Activated T-helper 1 cell treated with anti-CD3 and anti-CD28 coated beads, Interleukin-2, amount 50 U/mL, for 16 hours (primary cell): Measurements from ENCODE around the gene ITGB4.

Experiments
- DNase-seq, 2 donors: peaks; one replicate each; pipeline ENCODE4 v3.0.0-alpha.2; 2020; ENCODE audit warnings: low read depth in 1 of 2, low spot score in 1 of 2

ITGB4 gene

GRCh38 chr17:75720656-75721462, at the start of gene ITGB4:
Gene ITGB4, plus strand, starts transcription at chr17:75721459. Its CDS starts 3,245 bp downstream, at chr17:75724704.
- peak; percentile 35 to 37 for DNase-seq

GRCh38 chr17:75672011-75672410, 49.2 kb upstream of the ITGB4 start:
- DNase-seq = no peak

- no peak for DNase-seq
These were observed 47.8 kb upstream of the ITGB4 start for GRCh38 chr17:75673487-75673886.

GRCh38 chr17:75676461-75676860, 44.8 kb upstream of the ITGB4 start:
- no peak for DNase-seq

GRCh38 chr17:75679706-75680211, 41.5 kb upstream of the ITGB4 start:
- no peak for DNase-seq

GRCh38 chr17:75680431-75680830, 40.8 kb upstream of the ITGB4 start:
- no peak for DNase-seq

GRCh38 chr17:75681289-75681688, 40.0 kb upstream of the ITGB4 start:
- no peak for DNase-seq

- DNase-seq = no peak
These were observed 37.7 kb upstream of the ITGB4 start for GRCh38 chr17:75683583-75683982.

GRCh38 chr17:75684249-75684648, 37.0 kb upstream of the ITGB4 start:
- no peak for DNase-seq

GRCh38 chr17:75684924-75685323, 36.3 kb upstream of the ITGB4 start:
- no peak for DNase-seq

- no peak for DNase-seq
These were observed 35.8 kb upstream of the ITGB4 start for GRCh38 chr17:75685499-75685898.

- DNase-seq = no peak
These were observed 32.9 kb upstream of the ITGB4 start for GRCh38 chr17:75688209-75688825.

- DNase-seq = peak in 1 of 2 donors; percentile 8
These were observed 31.8 kb upstream of the ITGB4 start for GRCh38 chr17:75689441-75689873.

GRCh38 chr17:75691371-75691791, 29.9 kb upstream of the ITGB4 start:
- DNase-seq = no peak

- DNase-seq = no peak
These were observed 29.2 kb upstream of the ITGB4 start for GRCh38 chr17:75691801-75692626.

GRCh38 chr17:75692976-75693375, 28.3 kb upstream of the ITGB4 start:
- DNase-seq = no peak

- no peak for DNase-seq
These were observed 27.5 kb upstream of the ITGB4 start for GRCh38 chr17:75693500-75694481.

- DNase-seq = no peak
These were observed 26.7 kb upstream of the ITGB4 start for GRCh38 chr17:75694536-75694935.

- no peak for DNase-seq
These were observed 26.0 kb upstream of the ITGB4 start for GRCh38 chr17:75695141-75695829.

- DNase-seq = no peak
These were observed 25.4 kb upstream of the ITGB4 start for GRCh38 chr17:75695830-75696271.
